ENCODE measurements around the gene SDR42E2. TPM values are rescaled to one million over a fixed set of nuclear protein-coding genes. Genes with fewer than 3 reads are reported as not detected.

The SDR42E2 gene
- total and polyA plus RNA-seq, 12 donors: 0.09 to 0.15 TPM; not detected in 10

DNA sequence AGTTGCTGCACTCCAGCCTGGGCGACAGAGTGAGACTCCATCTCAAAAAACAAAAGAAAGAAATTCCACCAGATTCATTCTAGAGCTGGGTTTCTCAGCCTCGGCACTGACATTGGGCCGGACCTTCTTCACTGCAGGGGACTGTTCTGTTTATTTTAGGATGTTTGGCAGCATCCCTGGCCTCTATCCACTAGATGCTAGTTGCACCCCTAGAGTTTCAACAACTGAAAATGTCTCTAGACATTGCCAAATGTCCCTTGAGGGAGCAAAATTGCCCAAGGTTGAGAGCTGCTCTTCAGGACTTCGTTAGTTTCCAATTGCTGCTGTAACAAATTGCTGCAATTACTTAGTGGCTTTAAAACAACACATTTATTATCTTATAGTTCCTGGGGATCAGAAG lies 50.9 kb downstream of the SDR42E2 start:
- ATAC-seq (no peak), DNase-seq (no peak)
- Histone ChIP-seq H3K27ac (no peak overlapping the region), H3K4me3 (no peak overlapping the region), H3K4me1 (peaks cover 1 to 59% (median 17%) of the 10 kb centered on the region in 9 donors), H3K36me3 (peaks cover 0 to 38% (median 0%) of the 10 kb centered on the region in 9 donors), H3K9me3 (peaks cover 0 to 5% (median 0%) of the 10 kb centered on the region in 11 donors), H3K27me3 (no peaks in the 10 kb centered on the region)
- TF ChIP-seq, protein P1, sequence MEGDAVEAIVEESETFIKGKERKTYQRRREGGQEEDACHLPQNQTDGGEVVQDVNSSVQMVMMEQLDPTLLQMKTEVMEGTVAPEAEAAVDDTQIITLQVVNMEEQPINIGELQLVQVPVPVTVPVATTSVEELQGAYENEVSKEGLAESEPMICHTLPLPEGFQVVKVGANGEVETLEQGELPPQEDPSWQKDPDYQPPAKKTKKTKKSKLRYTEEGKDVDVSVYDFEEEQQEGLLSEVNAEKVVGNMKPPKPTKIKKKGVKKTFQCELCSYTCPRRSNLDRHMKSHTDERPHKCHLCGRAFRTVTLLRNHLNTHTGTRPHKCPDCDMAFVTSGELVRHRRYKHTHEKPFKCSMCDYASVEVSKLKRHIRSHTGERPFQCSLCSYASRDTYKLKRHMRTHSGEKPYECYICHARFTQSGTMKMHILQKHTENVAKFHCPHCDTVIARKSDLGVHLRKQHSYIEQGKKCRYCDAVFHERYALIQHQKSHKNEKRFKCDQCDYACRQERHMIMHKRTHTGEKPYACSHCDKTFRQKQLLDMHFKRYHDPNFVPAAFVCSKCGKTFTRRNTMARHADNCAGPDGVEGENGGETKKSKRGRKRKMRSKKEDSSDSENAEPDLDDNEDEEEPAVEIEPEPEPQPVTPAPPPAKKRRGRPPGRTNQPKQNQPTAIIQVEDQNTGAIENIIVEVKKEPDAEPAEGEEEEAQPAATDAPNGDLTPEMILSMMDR (IDR thresholded peaks at IDR 0.05): no peak
- 70 to 90% methylated on average over 4 of the region's 4 CpGs for WGBS, 2 donors
- intact Hi-C loops (cut with DNase I): no loop called here

DNA sequence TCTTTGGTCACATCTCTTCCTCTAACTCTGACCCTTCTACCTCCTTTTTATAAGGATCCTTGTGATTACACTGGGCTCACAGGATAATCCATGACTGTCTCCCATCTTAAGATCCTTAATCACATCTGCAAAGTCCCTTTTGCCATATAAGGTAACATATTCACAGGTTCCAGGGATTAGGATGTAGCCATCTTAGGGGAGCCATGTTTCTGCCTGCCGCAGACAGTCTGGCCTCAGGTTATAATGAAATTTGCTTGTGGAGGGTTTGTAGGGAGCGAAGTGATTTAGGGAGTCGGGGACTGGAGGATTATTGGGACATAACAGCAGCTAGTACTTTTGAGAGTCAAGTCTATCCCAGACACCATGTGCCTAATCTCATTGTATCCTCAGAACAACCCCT lies 51.5 kb downstream of the SDR42E2 start:
- H3K9me3 ChIP-seq: peaks cover 0 to 5% (median 0%) of the 10 kb centered on the region in 11 donors
- TF ChIP-seq, protein P1 (IDR thresholded peaks at IDR 0.05): no peak
- DNase-seq: no peak
- intact Hi-C loops (cut with DNase I): no loop called here
- no peak overlapping the region for H3K27ac ChIP-seq
- ATAC-seq: no peak
- H3K27me3 ChIP-seq: no peaks in the 10 kb centered on the region
- H3K4me3 ChIP-seq: no peak overlapping the region
- peaks cover 0 to 38% (median 0%) of the 10 kb centered on the region in 9 donors for H3K36me3 ChIP-seq
- H3K4me1 ChIP-seq: peaks cover 4 to 58% (median 16%) of the 10 kb centered on the region in 9 donors
- 98% methylated on average over 3 of the region's 3 CpGs for WGBS, 2 donors

GRCh38 chr16:22214402-22214801 lies 52.1 kb downstream of the SDR42E2 start:
- ATAC-seq: no peak
- 94 to 100% methylated on average over 2 of the region's 2 CpGs for WGBS, 2 donors
- H3K27ac ChIP-seq: no peak overlapping the region
- TF ChIP-seq, protein P1 (IDR thresholded peaks at IDR 0.05): no peak
- intact Hi-C loops (cut with DNase I): no loop called here
- peaks cover 0 to 39% (median 0%) of the 10 kb centered on the region in 9 donors for H3K36me3 ChIP-seq
- H3K4me3 ChIP-seq: no peak overlapping the region
- peaks cover 0 to 5% (median 0%) of the 10 kb centered on the region in 11 donors for H3K9me3 ChIP-seq
- no peak for DNase-seq
- H3K4me1 ChIP-seq: peaks cover 4 to 58% (median 16%) of the 10 kb centered on the region in 9 donors
- no peaks in the 10 kb centered on the region for H3K27me3 ChIP-seq

GRCh38 chr16:22214889-22215288 lies 52.6 kb downstream of the SDR42E2 start:
- peaks cover 0 to 5% (median 0%) of the 10 kb centered on the region in 11 donors for H3K9me3 ChIP-seq
- H3K36me3 ChIP-seq: peaks cover 0 to 44% (median 0%) of the 10 kb centered on the region in 9 donors
- H3K4me1 ChIP-seq: peaks cover 4 to 54% (median 21%) of the 10 kb centered on the region in 9 donors
- no peaks in the 10 kb centered on the region for H3K27me3 ChIP-seq
- intact Hi-C loops (cut with DNase I): no loop called here
- H3K27ac ChIP-seq: no peak overlapping the region
- 87 to 89% methylated on average over 3 of the region's 3 CpGs for WGBS, 2 donors
- no peak overlapping the region for H3K4me3 ChIP-seq
- ATAC-seq (no peak), DNase-seq (no peak)
- TF ChIP-seq, protein P1 (IDR thresholded peaks at IDR 0.05): no peak
